GM20000 (cell line): ENCODE results near the gene KLHL29.

ENCODE experiments used
- DNase-seq: peaks from one replicate; pipeline ENCODE4 v3.0.0; 2012; ENCODE audit warnings: low spot score
- TF ChIP-seq, protein P1 (sequence below): IDR thresholded peaks from 2 replicates; pipeline ENCODE4 v1.5.1; 2012; ENCODE audit warnings: mild to moderate bottlenecking, control low read depth; ENCODE audit errors: extremely low read depth, missing control alignments

Gene KLHL29

GRCh38 chr2:23456881-23457760 is 72.1 kb downstream of the KLHL29 start:
- TF ChIP-seq, protein P1, sequence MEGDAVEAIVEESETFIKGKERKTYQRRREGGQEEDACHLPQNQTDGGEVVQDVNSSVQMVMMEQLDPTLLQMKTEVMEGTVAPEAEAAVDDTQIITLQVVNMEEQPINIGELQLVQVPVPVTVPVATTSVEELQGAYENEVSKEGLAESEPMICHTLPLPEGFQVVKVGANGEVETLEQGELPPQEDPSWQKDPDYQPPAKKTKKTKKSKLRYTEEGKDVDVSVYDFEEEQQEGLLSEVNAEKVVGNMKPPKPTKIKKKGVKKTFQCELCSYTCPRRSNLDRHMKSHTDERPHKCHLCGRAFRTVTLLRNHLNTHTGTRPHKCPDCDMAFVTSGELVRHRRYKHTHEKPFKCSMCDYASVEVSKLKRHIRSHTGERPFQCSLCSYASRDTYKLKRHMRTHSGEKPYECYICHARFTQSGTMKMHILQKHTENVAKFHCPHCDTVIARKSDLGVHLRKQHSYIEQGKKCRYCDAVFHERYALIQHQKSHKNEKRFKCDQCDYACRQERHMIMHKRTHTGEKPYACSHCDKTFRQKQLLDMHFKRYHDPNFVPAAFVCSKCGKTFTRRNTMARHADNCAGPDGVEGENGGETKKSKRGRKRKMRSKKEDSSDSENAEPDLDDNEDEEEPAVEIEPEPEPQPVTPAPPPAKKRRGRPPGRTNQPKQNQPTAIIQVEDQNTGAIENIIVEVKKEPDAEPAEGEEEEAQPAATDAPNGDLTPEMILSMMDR: no peak
- no peak for DNase-seq

DNA sequence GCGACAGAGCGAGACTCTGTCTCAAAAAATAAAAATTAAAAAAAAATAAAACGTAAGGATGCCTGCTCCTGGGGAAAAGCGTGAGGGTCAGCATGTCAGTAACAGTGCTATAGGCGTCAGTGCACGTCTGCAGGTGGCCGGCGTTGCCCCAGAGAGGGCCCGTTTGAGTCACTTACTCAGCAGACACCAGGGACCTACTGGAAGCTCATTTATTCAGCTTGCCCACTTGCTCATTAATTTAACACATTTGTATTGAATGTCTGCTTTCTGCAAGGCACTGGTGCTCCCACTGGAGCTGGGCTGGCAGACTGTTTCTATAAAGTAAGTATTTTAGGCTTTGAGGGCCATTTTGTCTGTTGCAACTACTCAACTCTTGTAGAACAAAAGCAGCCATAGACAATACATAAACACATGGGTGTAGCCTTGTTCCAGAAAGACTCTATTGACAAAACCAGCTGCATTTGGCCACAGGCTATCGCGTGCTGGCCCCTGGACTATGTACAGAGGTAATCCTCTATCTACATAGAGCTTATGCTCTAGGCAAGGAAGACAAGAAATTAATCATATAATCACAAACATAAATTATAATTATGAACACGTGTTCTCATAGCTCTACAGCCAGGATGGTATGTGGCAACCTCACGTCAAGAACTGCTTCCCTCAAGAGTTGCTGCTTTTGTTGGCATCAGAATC is 73.2 kb downstream of the KLHL29 start:
- TF ChIP-seq, protein P1: no peak
- DNase-seq: no peak

DNA sequence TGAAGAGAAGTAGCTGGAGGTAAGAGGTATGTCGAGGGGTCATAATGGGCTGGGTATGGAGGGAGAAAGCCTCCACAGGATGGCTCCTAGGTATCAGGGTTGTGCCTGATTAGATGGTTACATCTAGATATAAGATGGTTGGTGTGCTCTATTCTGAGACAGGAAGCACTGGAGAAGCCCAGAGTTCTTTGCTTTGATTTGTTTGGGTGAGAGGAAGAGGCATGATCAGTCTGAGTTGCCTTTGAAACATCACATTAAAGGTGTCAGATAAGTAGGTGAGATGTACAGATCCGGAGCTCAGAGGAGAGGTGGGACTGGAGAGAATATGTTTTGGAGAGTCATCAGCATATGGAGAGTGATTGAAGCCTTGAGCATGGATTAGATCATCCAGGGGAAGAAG is 74.1 kb downstream of the KLHL29 start:
- TF ChIP-seq, protein P1: no peak
- no peak for DNase-seq

DNA sequence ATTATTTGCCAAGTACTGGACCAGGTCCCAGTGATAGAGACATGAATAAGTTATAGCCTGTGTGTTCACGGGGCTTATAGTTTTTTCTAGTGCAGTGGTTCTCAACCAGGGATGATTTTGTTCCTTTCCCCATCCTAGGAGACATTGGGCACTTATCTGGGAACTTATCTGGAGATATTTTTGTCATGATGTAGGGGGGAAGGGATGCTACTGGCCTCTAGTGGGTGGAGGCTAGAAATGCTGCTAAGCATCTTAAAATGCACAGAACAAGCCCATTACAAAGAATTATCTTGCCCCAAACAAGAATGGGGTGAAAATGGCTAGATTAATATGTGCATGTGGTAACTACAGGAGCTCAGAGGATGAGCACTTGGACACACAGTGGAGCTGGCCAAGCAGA is 75.2 kb downstream of the KLHL29 start:
- no peak for DNase-seq
- TF ChIP-seq, protein P1: peak; percentile 47

DNA sequence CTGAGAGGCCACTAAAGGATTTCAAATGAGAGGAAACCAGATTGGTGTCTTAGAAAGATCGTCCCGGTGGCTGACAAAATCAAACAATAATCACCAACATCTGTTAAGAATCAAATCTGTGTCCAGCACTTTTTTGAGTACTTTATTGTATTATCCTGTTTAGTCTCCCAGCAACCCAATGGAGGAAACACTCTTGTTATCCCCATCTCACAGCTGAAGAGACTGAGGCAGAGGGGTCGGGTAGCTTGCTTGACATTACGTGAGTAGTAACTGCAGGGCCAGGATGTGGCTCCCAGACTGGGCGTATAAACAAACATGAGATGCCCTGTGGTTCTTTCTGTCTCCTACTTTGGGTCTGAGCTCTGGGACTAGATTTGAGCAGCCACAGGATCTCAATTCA is 76.0 kb downstream of the KLHL29 start:
- DNase-seq: no peak
- TF ChIP-seq, protein P1: no peak

GRCh38 chr2:23464156-23464555 is 79.2 kb downstream of the KLHL29 start:
- TF ChIP-seq, protein P1: no peak
- no peak for DNase-seq

DNA sequence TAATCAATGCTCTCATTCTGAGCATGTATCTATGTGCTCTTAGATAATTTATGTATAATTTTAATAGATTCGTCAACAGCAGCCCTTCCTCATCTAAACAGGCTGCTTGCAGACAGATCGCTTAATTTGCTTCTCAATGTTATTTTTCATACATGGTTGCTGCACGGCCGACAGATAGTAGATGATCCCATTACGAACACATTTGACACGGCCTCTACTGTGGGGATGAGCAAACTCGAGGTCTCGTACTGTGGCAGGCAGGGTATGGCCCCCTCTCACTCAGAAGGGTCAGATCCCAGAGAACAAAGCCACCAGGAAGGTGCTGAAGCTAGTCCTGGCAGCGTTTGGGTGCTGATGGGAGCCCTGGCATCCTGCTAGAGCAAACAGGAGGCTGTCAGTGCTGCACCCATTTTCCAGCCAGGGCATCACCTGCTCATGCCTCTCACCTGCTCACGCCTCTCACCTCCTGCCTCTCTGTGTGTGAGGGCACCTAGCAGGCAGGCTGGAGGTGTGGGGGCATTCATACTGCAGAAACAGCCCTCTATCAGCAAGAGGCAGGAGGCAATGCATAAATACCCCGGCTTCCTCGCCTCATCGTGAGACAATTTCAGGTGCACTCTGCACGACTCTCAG is 80.0 kb downstream of the KLHL29 start:
- TF ChIP-seq, protein P1: no peak

More for the DNA sequence above, 80.0 kb downstream of the KLHL29 start:
- DNase-seq: no peak
